Endothelial cell of hepatic sinusoid (primary cell): ENCODE measurements around the gene SMIM43.
"Not testable (repeated sequence)": the region's sequence is repeated elsewhere in the genome, so short reads cannot be mapped to it uniquely, and the experiment has no call there.

Experiments used
- in situ Hi-C: cut with HindIII; loops from 2 replicates; pipeline ENCODE4 v1.10.0; 2017; ENCODE audit warnings: low sequenced_read_pairs

SMIM43 gene

DNA sequence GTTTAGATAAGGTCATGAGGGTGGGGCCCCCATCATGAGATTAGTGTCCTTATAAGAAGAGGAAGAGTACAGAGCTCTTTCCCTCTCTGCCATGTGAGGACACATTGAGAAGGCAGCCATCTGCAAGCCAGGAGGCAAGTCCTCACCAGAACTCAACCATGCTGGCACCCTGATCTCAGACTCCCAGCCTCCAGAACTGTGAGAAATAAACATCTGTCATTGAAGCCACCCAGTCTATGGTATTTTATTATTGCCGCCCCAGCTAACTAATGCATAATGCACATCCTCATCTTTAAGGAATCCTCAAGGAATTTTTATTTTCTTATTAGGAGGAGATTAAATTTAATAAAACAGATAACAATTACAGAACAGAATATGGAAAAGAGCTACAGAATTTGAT is 19.4 kb upstream of the SMIM43 start:
- in situ Hi-C loops = loop anchor here (5.0 kb wide), 1 partner anchor 57 kb away; no protein-coding TSS in a partner anchor

DNA sequence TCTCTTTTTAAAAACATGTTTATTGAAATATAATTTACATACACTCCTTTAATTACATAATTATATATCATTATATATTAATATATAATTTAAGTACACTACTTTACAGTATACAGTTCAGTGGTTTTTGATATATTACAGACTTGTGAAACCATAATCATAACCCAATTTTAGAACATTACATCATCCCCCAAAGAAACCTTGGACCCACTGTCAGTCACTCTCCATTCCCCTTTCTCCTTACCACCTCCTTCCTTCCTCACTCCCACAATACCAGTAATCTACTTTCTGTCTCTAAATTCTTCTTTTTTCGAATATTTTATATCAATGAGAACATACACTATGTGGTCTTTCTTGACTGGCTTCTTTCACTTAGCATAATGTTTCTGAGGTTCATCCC is 18.2 kb upstream of the SMIM43 start:
- in situ Hi-C loops = loop anchor here (5.0 kb wide), 1 partner anchor 56 kb away; no protein-coding TSS in a partner anchor

DNA sequence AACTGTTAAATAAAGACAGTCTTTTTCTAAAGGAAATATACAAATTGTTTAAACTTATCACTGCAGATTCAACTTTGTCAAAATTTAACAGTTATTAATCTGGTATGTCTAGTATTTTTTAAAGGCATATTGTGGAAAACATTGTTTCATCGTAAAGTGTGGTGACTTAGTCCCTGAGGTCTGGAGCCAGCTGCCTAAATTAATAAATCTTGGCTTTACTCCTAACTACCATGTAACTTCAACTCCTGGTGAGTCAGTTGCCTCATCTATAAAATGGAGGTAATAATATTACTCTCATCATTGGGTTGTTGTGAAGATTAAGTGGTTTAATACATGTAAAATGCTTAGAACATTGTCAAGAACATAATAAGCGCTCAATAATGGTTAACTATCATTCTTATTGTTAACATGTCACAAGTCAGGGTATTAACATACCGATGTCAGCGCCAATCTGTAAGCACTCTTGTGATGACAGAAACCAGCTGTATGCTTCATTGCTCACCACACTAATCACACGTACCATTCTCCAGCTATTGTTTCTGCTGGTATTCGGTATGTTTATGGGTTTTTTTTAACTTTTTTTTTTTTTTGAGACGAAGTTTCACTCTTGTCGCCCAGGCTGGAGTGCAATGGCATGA is 14.1 kb upstream of the SMIM43 start:
- in situ Hi-C loops = no loop called here

DNA sequence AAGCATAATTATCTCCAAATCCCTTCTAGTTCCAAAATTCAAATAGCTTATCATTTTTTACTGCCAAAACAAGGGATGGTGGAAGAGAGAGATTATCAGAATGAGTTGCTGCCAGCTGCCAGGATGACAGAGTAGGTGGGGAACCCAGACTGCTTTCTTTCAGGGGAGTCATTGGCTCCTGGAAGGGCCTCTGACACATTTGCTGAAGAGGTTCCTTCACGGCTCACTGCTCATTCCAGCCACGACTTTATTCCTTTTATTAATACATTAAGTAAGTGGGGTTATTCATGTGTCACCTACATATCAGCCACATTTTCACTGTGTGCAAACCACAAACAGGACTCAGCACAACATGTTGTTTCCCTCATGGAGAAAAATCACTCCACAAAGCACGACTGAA is 12.7 kb upstream of the SMIM43 start:
- in situ Hi-C loops = no loop called here

DNA sequence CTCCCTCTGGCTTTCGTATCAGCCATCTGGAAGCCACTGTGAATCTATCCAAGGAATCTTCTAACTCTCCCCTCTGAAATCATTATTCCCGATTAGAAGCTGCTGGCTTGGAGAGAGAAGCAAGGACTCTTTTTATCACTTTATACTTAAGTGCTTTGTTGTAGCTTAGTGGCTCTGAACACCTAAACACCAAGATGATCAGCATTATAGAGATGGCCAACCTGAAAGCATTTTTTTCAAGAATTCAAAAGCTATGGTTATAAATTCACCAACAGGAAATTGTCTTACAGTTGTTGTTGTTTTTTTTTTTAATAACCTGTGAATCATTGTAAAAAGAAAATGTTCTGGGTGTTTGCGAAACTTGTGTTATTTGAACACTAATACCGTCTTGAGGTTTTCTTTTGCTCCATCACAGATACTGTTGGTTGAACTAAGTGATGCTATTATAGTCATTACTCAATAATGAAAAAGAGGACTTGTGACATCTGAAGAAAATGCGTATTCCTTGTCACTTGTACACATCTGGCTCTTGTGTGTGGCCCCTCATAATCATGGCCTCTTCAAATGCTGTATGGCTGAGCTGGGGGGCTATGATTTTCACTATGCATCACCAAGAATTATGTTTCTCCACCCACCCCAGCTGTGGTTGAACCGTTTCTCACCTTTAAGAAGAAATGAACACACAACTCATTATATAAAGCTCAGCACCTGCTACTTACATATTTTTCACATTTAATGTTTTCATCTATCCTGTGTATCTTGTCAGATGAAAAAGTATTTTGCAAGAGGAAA is 11.8 kb upstream of the SMIM43 start:
- in situ Hi-C loops = no loop called here

DNA sequence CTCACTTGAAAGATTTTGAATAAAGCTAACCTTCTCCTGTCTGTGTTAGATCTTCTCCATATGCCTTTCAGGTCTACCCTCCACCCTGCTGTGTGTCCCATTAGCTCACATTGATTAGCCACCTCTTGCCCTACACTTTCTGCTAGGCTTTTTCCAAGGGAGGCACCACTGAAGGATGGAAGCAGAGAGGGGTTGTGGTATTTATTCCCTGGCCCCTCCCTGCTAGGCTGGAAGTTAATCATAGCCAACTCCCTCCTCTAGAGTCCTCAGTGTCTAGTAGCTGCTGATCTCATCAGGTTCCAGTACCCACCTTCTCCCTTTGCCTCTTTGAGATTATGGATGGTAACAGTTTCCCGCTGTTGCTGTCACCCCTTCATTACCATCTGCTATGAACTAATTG is 8.9 kb upstream of the SMIM43 start:
- in situ Hi-C loops = no loop called here

DNA sequence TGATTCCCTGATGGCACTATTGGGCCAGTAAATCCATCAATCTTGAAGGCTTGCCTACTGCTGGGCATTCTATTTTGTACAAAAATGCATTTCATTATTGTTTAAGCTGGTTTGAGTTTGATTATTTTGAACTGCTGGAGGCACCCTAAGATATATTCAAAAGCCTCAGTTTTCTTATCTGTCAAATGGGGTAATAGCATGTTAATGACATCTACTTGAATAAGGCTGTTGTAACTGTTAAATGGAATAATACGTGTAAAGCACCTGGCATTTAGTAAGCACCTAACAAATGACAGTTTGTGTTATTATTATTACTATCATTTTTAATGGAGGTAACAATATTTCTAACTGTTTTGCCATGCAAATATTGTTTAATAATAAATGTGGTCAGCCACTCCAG is 6.9 kb upstream of the SMIM43 start:
- in situ Hi-C loops = no loop called here

DNA sequence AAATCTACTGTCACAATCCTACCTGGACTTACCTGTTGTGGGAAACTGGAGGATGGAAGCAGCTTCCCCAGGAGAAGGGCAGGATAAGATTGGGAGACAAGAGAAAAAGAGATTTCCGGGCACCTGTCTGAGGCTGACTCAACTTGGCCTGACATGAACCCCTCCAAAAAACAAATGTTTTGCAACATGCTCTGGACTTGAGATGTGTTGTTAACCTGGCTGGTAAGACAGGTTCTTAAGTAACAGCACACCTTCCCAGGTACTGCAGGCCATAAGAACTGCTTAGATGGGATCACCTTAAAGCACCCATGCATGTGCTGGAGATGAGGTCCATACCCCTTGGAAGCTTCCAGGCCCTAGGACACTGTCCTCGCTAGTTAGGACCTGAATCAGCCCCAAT is 4.4 kb upstream of the SMIM43 start:
- in situ Hi-C loops = no loop called here

DNA sequence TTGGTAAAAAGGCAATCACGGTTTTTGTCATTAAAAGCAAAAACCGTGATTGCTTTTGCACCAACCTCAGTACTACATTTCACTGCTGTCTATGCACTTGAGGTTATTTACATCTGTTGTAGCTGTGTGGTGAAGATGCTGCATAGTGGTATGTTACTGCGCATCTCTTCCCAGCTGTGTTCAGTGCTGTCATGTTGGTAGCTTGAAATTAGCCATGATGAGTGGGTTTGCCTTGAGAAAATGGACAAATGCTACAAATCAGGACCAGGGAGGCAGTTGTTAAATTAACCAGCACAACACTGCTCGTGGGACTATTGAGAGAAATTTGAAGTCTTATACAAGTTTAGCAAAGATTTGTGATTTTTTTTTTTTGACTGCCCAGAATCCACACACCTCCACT is 2.2 kb upstream of the SMIM43 start:
- in situ Hi-C loops = no loop called here

DNA sequence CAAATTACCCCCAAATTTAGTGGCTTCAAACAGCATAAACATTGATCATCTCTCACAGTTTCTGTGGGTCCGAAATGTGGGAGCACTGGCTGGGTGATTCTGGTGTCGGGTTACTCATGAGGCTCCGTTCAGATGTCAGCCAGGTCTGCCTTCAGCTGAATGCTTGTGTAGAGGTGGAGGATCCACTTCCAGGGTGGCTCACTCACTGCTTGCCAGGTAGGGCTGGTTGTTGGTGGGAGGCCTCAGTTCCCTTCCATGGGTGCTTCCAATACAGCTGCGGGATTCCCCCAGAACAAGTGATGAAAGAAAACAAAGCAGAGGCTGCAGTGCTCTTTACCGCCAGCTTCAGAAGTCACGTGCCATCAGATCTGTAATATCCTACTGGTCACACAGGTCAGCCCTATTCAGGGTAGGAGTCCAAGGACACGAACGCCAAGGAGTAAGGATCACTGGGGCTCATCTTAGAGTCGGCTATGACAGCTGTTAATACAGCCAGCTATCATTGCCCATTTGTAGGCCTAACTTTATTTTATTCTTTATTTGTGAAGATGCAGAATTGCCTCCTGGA is 1.1 kb upstream of the SMIM43 start:
- in situ Hi-C loops = no loop called here

DNA sequence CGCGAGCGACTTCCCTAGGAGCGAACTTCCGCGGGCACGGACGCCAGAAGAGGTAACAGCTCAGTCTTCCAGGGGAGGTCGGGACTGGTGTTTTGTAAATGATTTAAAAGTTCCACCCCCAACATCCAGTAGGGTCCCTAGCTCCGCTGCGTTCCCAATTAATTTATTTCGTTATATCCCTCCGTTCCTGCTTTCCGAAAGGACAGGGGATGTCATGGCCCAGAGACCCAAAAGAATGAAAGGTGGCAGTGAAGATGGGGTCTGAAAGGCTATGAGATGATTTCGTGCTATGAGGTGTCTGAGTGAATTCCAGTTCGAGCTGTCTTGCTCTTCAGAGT is 373 bp upstream of the SMIM43 start:
- in situ Hi-C loops = no loop called here

DNA sequence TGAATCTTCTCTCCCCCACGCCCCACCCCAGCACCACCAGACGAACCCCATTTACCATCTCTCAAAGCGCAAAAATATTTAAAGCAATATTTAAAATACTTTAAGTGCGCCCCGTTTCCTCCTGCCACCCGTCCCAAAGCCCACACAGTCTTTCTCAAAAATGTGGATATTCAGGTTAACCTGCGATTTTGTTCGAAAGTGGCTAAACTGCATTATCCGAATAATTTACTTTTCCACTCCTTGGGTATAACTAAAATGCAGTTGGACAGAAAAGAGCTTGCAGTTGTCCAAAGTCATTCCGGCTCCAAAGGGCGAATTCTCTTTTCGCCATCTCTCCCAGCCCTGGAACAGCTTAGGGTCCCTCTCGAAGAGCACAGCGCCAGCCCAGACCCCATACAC is 662 bp downstream of the SMIM43 start:
- in situ Hi-C loops = no loop called here

DNA sequence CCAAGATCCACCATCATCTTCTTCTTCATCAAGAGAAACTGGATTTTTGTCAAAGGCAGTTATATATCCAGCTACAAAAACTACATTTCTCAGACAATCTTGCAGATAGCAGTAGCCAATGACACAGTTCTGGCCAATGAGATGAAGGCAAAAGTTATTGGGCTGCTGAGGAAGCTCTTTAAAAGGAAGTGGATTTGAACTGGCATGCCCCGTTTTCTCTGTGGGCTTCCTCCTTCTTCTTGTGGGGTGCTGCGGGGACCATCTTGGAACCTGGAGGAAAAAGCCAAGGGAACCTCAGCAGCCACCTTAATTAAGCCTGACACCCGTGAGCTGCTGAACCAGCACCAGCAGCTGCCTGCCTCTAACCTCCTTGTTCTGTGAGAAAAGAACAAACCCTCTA is 4.8 kb downstream of the SMIM43 start:
- in situ Hi-C loops = no loop called here

DNA sequence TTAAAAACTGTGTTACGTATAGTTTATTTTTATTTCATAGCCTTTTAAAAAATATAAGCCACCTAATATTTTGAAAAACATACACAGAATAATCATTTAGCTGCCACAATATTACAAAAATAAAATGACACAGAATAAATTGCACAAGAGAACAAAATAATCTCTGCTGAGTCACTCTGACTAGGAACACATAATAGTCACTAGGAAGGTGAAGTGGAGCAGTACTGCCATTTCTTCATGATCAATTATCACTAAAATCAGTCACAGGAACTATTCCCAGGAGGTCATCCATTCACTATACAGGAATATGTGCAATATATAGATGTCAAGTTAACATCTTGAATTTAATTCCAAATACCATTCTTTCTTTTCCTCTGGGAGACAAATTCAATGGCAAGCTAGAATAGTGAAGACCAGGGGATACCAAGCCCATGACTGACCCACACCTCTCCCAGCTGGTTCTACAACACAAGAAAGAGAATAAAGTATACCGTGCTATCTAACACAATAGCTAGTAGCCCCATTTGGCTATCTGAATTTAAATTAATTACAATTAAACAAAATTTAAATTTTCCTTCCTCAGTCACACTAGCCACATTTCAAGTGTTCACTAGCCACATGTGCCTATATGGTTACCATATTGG is 5.9 kb downstream of the SMIM43 start:
- in situ Hi-C loops = no loop called here

DNA sequence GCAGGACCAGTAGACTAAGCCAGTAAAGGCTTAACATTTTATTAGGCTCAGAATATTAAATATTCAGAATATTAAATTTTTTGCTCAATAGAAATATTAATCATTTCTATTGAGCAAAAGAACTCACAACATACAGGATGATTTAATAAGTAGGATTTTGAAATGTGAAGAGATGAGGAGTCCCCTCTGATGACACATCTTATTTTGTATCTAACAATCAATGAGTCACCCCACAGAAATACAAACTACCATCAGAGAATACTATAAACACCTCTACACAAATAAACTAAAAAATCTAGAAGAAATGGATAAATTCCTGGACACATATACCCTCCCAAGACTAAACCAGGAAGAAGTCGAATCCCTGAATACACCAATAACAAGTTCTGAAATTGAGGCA is 12.8 kb downstream of the SMIM43 start:
- in situ Hi-C loops = not testable (repeated sequence)

DNA sequence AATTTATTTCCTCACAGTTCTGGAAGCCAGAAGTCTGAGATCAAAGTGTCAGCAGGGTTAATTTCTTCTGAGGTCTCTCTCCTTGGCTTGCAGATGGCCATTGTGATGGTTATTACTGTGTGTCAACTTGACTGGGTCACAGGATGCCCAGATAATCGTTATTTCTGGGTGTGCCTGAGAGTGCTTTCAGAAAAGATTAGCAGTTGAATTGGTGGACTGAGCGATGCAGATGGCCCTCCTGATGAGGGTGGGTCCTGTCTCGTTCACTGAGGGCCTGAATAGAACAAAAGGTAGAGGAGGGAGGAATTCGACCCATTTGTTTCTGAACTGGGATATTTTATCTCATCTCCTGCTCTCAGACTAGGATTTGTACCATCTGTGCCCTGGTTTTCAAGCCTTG is 15.7 kb downstream of the SMIM43 start:
- in situ Hi-C loops = no loop called here

DNA sequence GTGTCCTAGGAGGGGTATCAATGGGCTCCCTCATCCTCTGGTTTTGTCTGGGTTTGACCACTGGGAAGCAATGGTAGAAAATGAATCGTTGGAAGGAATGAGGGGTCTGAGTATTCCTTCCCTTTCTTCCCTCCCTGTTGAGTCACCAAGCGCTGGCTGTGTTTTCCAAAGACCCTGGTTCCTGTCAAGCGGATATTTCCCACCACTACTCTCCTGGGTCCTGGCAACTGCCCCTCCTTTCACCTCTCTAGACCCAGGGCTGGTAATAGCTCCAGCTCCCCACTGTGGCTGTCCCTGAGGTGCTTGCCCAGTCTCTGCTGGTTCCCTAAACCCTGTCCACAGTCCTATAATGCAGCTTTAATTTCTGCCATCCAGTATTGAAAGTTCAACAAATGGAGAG is 22.2 kb downstream of the SMIM43 start:
- in situ Hi-C loops = no loop called here

DNA sequence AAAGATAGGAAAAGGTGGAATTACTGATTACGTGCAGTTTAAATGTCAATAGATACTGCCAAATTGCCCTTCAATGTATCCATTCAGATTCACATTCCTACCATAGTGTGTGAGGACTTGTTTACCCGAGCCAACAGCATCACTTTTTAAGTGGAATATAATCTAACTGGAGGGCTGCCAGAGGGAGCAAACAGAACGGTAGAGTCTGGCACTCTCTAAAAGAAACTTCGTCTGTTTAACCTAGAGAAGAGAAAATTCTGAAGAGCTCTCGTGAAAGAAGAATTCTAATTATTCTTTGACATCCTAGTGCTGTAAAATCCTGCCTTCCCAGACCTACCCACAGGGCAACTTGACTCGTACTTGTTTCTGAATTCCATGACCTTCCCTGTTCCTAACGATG is 23.2 kb downstream of the SMIM43 start:
- in situ Hi-C loops = no loop called here

DNA sequence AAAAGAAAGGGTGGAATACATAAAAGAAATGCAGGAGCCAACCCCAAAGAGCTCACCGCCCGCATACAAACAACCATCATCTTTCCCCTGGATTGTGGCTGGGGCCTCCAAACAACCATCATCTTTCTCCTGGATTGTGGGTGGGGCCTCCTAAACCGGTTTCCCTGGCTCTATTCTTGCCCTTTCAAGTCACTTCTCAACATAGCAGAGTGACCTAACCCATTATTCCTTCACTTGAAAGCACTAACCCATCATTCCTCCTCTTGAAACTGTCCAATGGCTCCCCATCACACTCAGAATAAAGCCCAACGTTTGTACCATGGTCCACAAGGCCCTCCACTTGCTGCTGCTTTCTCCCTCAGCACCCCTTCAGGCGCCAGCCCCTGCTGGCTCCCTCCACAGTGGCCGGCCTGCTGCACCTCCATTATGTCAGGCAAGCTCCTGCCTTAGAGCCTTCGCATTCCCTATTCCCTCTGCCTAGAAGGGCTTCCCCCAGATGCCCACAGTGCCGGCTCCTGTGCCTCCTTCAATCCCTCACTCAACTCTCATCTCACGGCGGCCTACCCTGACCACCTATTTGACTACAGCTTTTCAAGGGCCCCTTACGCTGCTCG is 24.1 kb downstream of the SMIM43 start:
- in situ Hi-C loops = no loop called here

DNA sequence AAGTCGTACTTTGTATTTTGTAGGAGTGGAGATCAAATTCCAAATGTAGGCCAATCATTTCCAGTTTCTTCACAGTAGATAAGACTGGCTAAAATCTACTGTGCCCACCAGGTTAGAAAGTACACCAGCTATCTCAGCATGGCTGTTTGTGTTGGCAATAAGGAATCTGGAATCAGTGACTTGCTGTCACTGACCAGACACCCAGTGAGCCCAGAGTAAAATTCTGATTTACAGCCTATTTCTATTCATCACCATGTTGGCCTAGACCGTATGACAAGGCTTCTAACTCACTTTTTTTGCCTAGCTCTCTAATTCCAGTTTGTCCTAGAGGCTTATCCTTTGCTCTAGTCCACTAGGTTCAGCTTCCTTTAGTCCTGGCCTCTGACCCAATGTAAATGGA is 25.4 kb downstream of the SMIM43 start:
- in situ Hi-C loops = loop anchor here (5.0 to 10.0 kb wide), 3 partner anchors 55 to 367 kb away; no protein-coding TSS in a partner anchor

DNA sequence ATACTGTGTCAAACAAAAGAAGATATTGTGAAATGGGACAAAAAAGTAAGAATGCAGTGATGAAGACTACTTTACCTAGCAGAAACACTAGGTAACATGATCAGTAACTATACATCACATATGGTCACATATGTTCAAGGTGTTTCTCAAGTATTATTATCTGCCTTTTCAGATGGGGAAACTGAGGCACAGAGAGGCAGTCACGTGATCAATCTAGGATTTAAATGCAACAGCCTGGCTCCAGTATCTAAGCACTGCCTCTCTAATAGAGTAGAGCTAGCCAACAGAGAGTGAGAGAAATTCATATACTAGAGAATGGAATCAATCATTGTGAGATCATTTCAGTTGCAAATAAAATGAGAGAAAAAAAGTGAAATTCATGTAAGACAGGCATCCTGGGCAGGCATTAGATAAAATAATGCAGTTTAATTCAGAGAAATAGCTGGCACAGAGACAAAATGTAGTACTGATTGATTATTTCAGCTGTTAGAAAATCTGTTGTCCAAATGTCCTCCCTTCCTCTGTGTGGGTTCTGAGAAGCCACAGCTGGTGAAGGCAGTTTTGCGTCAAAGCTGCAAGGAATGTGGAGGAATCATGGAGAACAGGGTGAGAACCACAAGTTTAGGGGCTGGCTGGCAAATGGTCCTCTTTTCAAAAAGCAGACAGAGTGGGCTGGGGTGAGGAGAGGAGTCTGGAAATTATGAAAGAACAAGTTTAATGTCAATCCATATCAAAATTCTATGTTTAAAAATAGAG is 26.0 kb downstream of the SMIM43 start:
- in situ Hi-C loops = loop anchor here (5.0 to 10.0 kb wide), 3 partner anchors 54 to 367 kb away; no protein-coding TSS in a partner anchor
